Fibroblast of skin of right biceps (primary cell): Measurements from ENCODE around the gene CHAF1B.

ENCODE experiments used
- DNase-seq: peaks from one replicate; pipeline ENCODE4 v3.0.0-alpha.2; 2013

The CHAF1B gene

GRCh38 chr21:36465478-36465877 lies 80.3 kb downstream of the CHAF1B start:
- no peak for DNase-seq

- DNase-seq, result no peak
Observed at GRCh38 chr21:36466061-36466511, 80.9 kb downstream of the CHAF1B start.
